SU-DHL-6 (cell line): Measurements from ENCODE around the gene MARCHF3.

Experiments
- H2AFZ ChIP-seq: fragments of 200-600 bp; sonication (generic); 2 replicates; pipeline ENCODE4 v1.6.1; 2014; ENCODE audit warnings: low read depth, mild to moderate bottlenecking, moderate library complexity, mixed read lengths, antibody characterized with exemption, low read length; ENCODE audit not compliant: severe bottlenecking
- H3F3A ChIP-seq: fragments of 200-600 bp; shearing (Covaris generic); 2 replicates; pipeline ENCODE4 v1.6.0; 2016; ENCODE audit warnings: antibody characterized with exemption, mild to moderate bottlenecking; ENCODE audit not compliant: insufficient read depth
- H3K27ac ChIP-seq: fragments of 200-600 bp; sonication (generic); 2 replicates; pipeline ENCODE4 v1.5.1; 2016; ENCODE audit warnings: low read depth, mild to moderate bottlenecking, low read length, moderate library complexity, mixed read lengths
- H3K27me3 ChIP-seq: fragments of 200-600 bp; sonication (generic), shearing (Covaris generic); 2 replicates; pipeline ENCODE4 v1.6.0; 2014; ENCODE audit warnings: mild to moderate bottlenecking, low read length
- H3K36me3 ChIP-seq: fragments of 200-600 bp; sonication (generic); 2 replicates; pipeline ENCODE4 v1.6.1; 2014; ENCODE audit warnings: mild to moderate bottlenecking, low read length, mixed read lengths
- H3K4me2 ChIP-seq: fragments of 300-600, 200-600 bp; shearing (Covaris generic), sonication (generic); 2 replicates; pipeline ENCODE4 v1.6.0; 2014; ENCODE audit warnings: low read length, low read depth, mild to moderate bottlenecking; ENCODE audit not compliant: poor library complexity, severe bottlenecking
- H3K4me3 ChIP-seq: fragments of 200-600 bp; sonication (generic); 2 replicates; pipeline ENCODE4 v1.5.1; 2014; ENCODE audit warnings: antibody characterized with exemption, low read length, mild to moderate bottlenecking, mixed read lengths; ENCODE audit not compliant: insufficient read depth, poor library complexity, severe bottlenecking
- H3K79me2 ChIP-seq: fragments of 200-600 bp; sonication (generic); 2 replicates; pipeline ENCODE4 v1.6.1; 2014; ENCODE audit warnings: mild to moderate bottlenecking, low read length, moderate library complexity; ENCODE audit not compliant: insufficient read depth
- H3K9ac ChIP-seq: fragments of 200-600 bp; sonication (generic); 2 replicates; pipeline ENCODE4 v1.7.0; 2014; ENCODE audit warnings: mild to moderate bottlenecking, low read length
- H3K9me2 ChIP-seq: fragments of 200-600 bp; sonication (generic); replicated peaks from 2 replicates; pipeline ENCODE4 v1.6.1; 2014; ENCODE audit warnings: low read length; ENCODE audit not compliant: insufficient read depth
- H3K9me3 ChIP-seq: fragments of 200-600 bp; sonication (generic); 2 replicates; pipeline ENCODE4 v1.6.1; 2014; ENCODE audit warnings: low read length, mixed read lengths; ENCODE audit not compliant: insufficient read depth
- H4K20me1 ChIP-seq: fragments of 200-600 bp; sonication (generic); 2 replicates; pipeline ENCODE4 v1.6.1; 2014; ENCODE audit warnings: low read depth, mild to moderate bottlenecking, antibody characterized with exemption, low read length, moderate library complexity, mixed read lengths
- CTCF ChIP-seq: fragments of 200-600 bp; sonication (generic); IDR thresholded peaks from one replicate; pipeline ENCODE4 v1.5.1; 2017; ENCODE audit warnings: antibody characterized with exemption, mild to moderate bottlenecking, low read length, moderate library complexity; ENCODE audit not compliant: insufficient read depth, poor library complexity, severe bottlenecking
- EZH2phosphoT487 ChIP-seq: fragments of 200-600 bp; sonication (generic), shearing (Covaris generic); conservative IDR thresholded peaks from 2 replicates; pipeline ENCODE4 v1.6.1; 2018; ENCODE audit warnings: mild to moderate bottlenecking, antibody characterized with exemption, low read length, moderate library complexity, mixed read lengths

MARCHF3 gene

GRCh38 chr5:126969548-126969947, 60.8 kb downstream of the MARCHF3 start:
- TF ChIP-seq EZH2phosphoT487, result no peak
- no peak for TF ChIP-seq CTCF
- Histone ChIP-seq H4K20me1 (no peaks in the 10 kb centered on the region), H3K27ac (no peak overlapping the region), H3K36me3 (no peaks in the 10 kb centered on the region), H3K9ac (no peak overlapping the region), H3K27me3 (no peaks in the 10 kb centered on the region), H3F3A (no peaks in the 10 kb centered on the region), H3K9me2 (no peaks in the 10 kb centered on the region), H3K4me2 (no peak overlapping the region), H3K9me3 (no peaks in the 10 kb centered on the region), H2AFZ (no peak overlapping the region), H3K79me2 (no peaks in the 10 kb centered on the region), H3K4me3 (no peak overlapping the region)

- Histone ChIP-seq H3K4me2 (no peak overlapping the region), H3K27me3 (no peaks in the 10 kb centered on the region), H3K4me3 (no peak overlapping the region), H3K9ac (no peak overlapping the region), H3K27ac (no peak overlapping the region), H3F3A (no peaks in the 10 kb centered on the region), H2AFZ (no peak overlapping the region), H3K9me3 (no peaks in the 10 kb centered on the region), H4K20me1 (no peaks in the 10 kb centered on the region), H3K9me2 (no peaks in the 10 kb centered on the region), H3K36me3 (no peaks in the 10 kb centered on the region), H3K79me2 (no peaks in the 10 kb centered on the region)
- TF ChIP-seq EZH2phosphoT487, result no peak
- no peak for TF ChIP-seq CTCF
Observed at GRCh38 chr5:126967808-126968466, 62.4 kb downstream of the MARCHF3 start.

- Histone ChIP-seq H3K4me3 (no peak overlapping the region), H3K36me3 (no peaks in the 10 kb centered on the region), H2AFZ (no peak overlapping the region), H3K27ac (no peak overlapping the region), H3K79me2 (no peaks in the 10 kb centered on the region), H3K4me2 (no peak overlapping the region), H3K9me3 (no peaks in the 10 kb centered on the region), H3F3A (no peaks in the 10 kb centered on the region), H3K9me2 (no peaks in the 10 kb centered on the region), H3K27me3 (no peaks in the 10 kb centered on the region), H4K20me1 (no peaks in the 10 kb centered on the region), H3K9ac (no peak overlapping the region)
- TF ChIP-seq CTCF, result no peak
- TF ChIP-seq EZH2phosphoT487, result no peak
Observed at GRCh38 chr5:126965487-126965886, 64.9 kb downstream of the MARCHF3 start.
